GM23248 (cell line): ENCODE measurements around the gene KCNMB4.

Experiments used
- EZH2 ChIP-seq: fragments of 200-600 bp; sonication (generic); IDR thresholded peaks from 2 replicates; pipeline ENCODE4 v1.6.1; 2018; ENCODE audit warnings: antibody characterized with exemption, mild to moderate bottlenecking; ENCODE audit not compliant: insufficient read depth, poor library complexity, severe bottlenecking
- EZH2phosphoT487 ChIP-seq: fragments of 200-600 bp; sonication (generic); IDR thresholded peaks from 2 replicates; pipeline ENCODE4 v1.6.1; 2018; ENCODE audit warnings: antibody characterized with exemption, moderate library complexity, mild to moderate bottlenecking, low read depth; ENCODE audit not compliant: insufficient read depth

GRCh38 chr12:70386771-70387170 lies 20.7 kb downstream of the KCNMB4 start:
- TF ChIP-seq EZH2 (no peak), EZH2phosphoT487 (no peak)
